Measurements from ENCODE around the gene DALRD3.

DNA sequence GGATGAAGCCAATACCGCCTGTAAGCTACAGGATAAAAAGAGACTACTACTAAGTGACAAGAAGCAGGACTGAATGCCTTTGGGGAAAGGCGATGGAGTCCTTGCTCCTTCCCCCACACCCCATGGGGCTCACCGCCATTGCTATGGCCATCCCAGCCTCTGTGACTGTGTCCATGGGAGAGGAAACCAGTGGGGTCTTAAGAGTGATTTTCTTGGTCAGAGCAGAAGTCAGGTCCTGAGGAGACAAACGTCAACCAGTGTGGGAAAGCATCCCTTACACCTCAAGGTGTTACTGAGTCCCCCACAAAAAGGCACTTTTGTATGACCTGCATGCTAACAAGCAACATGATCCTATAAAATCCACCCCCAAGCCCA lies 9.9 kb upstream of the DALRD3 start:
- TF ChIP-seq, protein P1, sequence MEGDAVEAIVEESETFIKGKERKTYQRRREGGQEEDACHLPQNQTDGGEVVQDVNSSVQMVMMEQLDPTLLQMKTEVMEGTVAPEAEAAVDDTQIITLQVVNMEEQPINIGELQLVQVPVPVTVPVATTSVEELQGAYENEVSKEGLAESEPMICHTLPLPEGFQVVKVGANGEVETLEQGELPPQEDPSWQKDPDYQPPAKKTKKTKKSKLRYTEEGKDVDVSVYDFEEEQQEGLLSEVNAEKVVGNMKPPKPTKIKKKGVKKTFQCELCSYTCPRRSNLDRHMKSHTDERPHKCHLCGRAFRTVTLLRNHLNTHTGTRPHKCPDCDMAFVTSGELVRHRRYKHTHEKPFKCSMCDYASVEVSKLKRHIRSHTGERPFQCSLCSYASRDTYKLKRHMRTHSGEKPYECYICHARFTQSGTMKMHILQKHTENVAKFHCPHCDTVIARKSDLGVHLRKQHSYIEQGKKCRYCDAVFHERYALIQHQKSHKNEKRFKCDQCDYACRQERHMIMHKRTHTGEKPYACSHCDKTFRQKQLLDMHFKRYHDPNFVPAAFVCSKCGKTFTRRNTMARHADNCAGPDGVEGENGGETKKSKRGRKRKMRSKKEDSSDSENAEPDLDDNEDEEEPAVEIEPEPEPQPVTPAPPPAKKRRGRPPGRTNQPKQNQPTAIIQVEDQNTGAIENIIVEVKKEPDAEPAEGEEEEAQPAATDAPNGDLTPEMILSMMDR (IDR thresholded peaks at IDR 0.05): no peak
- TF ChIP-seq ZFX (IDR thresholded peaks at IDR 0.05; ENCODE audit: borderline replicate concordance): no peak
